Measurements from ENCODE around the gene PPL.

- TF ChIP-seq ZNF317 (CRISPR knock-in tag; IDR thresholded peaks at IDR 0.05; ENCODE audit: borderline replicate concordance, low read depth) (no peak), ATF3 (CRISPR knock-in tag; conservative IDR thresholded peaks at IDR 0.05) (no peak)
- TF ChIP-seq, protein P1, sequence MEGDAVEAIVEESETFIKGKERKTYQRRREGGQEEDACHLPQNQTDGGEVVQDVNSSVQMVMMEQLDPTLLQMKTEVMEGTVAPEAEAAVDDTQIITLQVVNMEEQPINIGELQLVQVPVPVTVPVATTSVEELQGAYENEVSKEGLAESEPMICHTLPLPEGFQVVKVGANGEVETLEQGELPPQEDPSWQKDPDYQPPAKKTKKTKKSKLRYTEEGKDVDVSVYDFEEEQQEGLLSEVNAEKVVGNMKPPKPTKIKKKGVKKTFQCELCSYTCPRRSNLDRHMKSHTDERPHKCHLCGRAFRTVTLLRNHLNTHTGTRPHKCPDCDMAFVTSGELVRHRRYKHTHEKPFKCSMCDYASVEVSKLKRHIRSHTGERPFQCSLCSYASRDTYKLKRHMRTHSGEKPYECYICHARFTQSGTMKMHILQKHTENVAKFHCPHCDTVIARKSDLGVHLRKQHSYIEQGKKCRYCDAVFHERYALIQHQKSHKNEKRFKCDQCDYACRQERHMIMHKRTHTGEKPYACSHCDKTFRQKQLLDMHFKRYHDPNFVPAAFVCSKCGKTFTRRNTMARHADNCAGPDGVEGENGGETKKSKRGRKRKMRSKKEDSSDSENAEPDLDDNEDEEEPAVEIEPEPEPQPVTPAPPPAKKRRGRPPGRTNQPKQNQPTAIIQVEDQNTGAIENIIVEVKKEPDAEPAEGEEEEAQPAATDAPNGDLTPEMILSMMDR (IDR thresholded peaks at IDR 0.05): no peak
These were observed 38.0 kb downstream of the PPL start for GRCh38 chr16:4898811-4899473.
